MM.1S (cell line): Measurements from ENCODE around the gene DSCAML1.

ENCODE experiments used
- DNase-seq: peaks from one replicate; pipeline ENCODE4 v3.0.0-alpha.2; 2015
- H2AFZ ChIP-seq: fragments of 300-600 bp; sonication (generic); 2 replicates; pipeline ENCODE4 v1.6.0; 2016; ENCODE audit warnings: antibody characterized with exemption, low read length
- H3F3A ChIP-seq: fragments of 300-600 bp; sonication (generic); 2 replicates; pipeline ENCODE4 v1.6.1; 2016; ENCODE audit warnings: mild to moderate bottlenecking, antibody characterized with exemption, low read length, moderate library complexity, mixed read lengths; ENCODE audit not compliant: insufficient read depth
- H3K27ac ChIP-seq: fragments of 300-600 bp; sonication (generic); 2 replicates; pipeline ENCODE4 v1.5.1; 2016; ENCODE audit warnings: mild to moderate bottlenecking, low read length
- H3K27me3 ChIP-seq: fragments of 300-600 bp; sonication (generic); replicated peaks from 2 replicates; pipeline ENCODE4 v1.6.0; 2016; ENCODE audit warnings: low read length; ENCODE audit not compliant: insufficient read depth
- H3K36me3 ChIP-seq: fragments of 300-600 bp; sonication (generic); replicated peaks from 2 replicates; pipeline ENCODE4 v1.6.1; 2016; ENCODE audit warnings: mild to moderate bottlenecking, low read length, mixed read lengths; ENCODE audit not compliant: insufficient read depth
- H3K4me1 ChIP-seq: fragments of 300-600 bp; sonication (generic); 2 replicates; pipeline ENCODE4 v1.6.1; 2016; ENCODE audit warnings: low read length, mixed read lengths
- H3K4me2 ChIP-seq: fragments of 300-600 bp; sonication (generic); 2 replicates; pipeline ENCODE4 v1.6.0; 2016; ENCODE audit warnings: low read depth, low read length
- H3K4me3 ChIP-seq: fragments of 300-600 bp; sonication (generic); 2 replicates; pipeline ENCODE4 v1.5.1; 2016; ENCODE audit warnings: low read length, mixed read lengths
- H3K79me2 ChIP-seq: fragments of 300-600 bp; sonication (generic); 2 replicates; pipeline ENCODE4 v1.6.1; 2016; ENCODE audit warnings: mixed run types, low read length, mixed read lengths
- H3K9ac ChIP-seq: fragments of 300-600 bp; sonication (generic); 2 replicates; pipeline ENCODE4 v1.6.1; 2016; ENCODE audit warnings: low read length, mixed read lengths
- H3K9me2 ChIP-seq: fragments of 300-600 bp; sonication (generic); replicated peaks from 2 replicates; pipeline ENCODE4 v1.6.1; 2016; ENCODE audit warnings: mild to moderate bottlenecking, low read length, mixed read lengths; ENCODE audit not compliant: insufficient read depth
- H3K9me3 ChIP-seq: fragments of 300-600 bp; sonication (generic); replicated peaks from 2 replicates; pipeline ENCODE4 v1.6.1; 2016; ENCODE audit warnings: mild to moderate bottlenecking, low read length, mixed read lengths; ENCODE audit not compliant: insufficient read depth
- H4K20me1 ChIP-seq: fragments of 300-600 bp; sonication (generic); 2 replicates; pipeline ENCODE4 v1.6.1; 2016; ENCODE audit warnings: mild to moderate bottlenecking, low read length, moderate library complexity, mixed read lengths; ENCODE audit not compliant: insufficient read depth
- EZH2 ChIP-seq: fragments of 300-600 bp; sonication (generic); optimal IDR thresholded peaks from 2 replicates; pipeline ENCODE3; 2017; ENCODE audit warnings: low read depth, mild to moderate bottlenecking, antibody characterized with exemption, low read length, mixed read lengths
- EZH2phosphoT487 ChIP-seq: fragments of 300-600 bp; sonication (generic); IDR thresholded peaks from 2 replicates; pipeline ENCODE4 v1.6.1; 2018; ENCODE audit warnings: antibody characterized with exemption, low read length
- TF ChIP-seq, protein P1 (sequence below): fragments of 300-600 bp; sonication (generic); IDR thresholded peaks from 2 replicates; pipeline ENCODE4 v1.5.1; 2016; ENCODE audit warnings: antibody characterized with exemption, low read length, mixed read lengths

The DSCAML1 gene

DNA sequence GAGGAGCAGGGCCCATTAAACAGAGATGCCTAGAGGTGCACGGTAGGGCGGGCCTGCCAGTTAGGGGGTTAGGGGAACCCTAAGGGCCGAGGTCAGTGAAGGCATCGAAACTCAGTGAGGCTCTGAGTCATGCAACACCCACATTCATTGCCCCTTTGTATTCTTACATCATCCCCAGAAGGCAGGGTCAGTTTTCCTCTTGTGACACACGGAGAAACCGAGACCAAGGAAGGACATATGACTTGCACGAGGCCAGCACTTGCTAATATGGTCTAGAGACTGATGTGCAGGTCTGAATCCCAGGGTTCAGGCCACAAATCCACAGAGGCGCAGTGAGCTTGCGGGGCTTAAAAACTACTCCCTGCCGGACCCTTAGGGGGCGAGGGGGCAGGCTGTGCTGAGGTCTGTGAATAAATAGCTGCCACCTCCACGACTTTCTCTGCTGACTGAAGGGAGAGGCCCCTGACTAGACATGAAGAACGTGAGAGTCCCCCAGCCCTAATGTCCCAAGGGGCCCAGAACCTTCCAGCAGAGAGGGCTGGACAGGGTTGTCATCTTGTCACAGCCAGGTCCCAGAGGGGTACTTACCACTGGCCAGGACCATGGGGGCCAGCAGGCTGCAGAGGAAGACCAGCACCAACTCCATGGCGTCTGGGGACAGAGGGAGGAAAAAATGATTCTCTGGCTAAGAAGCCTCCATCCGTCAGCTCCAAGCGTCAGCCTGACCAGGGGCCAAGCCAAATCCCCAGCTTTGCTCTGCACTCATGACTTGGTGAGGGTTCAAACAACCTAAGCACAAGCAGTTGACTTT, 45.3 kb upstream of the DSCAML1 start:
- H3K4me1 ChIP-seq, result no peaks in the 10 kb centered on the region
- no peaks in the 10 kb centered on the region for H3K9me3 ChIP-seq
- H3K4me3 ChIP-seq, result no peak overlapping the region
- H3F3A ChIP-seq, result no peaks in the 10 kb centered on the region
- H3K27me3 ChIP-seq, result peaks cover 27% of the 10 kb centered on the region
- no peak overlapping the region for H3K4me2 ChIP-seq
- no peaks in the 10 kb centered on the region for H3K9me2 ChIP-seq
- H4K20me1 ChIP-seq, result no peaks in the 10 kb centered on the region
- TF ChIP-seq EZH2 (no peak), EZH2phosphoT487 (no peak)
- TF ChIP-seq, protein P1, sequence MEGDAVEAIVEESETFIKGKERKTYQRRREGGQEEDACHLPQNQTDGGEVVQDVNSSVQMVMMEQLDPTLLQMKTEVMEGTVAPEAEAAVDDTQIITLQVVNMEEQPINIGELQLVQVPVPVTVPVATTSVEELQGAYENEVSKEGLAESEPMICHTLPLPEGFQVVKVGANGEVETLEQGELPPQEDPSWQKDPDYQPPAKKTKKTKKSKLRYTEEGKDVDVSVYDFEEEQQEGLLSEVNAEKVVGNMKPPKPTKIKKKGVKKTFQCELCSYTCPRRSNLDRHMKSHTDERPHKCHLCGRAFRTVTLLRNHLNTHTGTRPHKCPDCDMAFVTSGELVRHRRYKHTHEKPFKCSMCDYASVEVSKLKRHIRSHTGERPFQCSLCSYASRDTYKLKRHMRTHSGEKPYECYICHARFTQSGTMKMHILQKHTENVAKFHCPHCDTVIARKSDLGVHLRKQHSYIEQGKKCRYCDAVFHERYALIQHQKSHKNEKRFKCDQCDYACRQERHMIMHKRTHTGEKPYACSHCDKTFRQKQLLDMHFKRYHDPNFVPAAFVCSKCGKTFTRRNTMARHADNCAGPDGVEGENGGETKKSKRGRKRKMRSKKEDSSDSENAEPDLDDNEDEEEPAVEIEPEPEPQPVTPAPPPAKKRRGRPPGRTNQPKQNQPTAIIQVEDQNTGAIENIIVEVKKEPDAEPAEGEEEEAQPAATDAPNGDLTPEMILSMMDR, result no peak
- H2AFZ ChIP-seq, result no peak overlapping the region
- no peak for DNase-seq
- H3K9ac ChIP-seq, result no peak overlapping the region
- no peaks in the 10 kb centered on the region for H3K36me3 ChIP-seq
- H3K79me2 ChIP-seq, result no peaks in the 10 kb centered on the region
- H3K27ac ChIP-seq, result no peak overlapping the region

DNA sequence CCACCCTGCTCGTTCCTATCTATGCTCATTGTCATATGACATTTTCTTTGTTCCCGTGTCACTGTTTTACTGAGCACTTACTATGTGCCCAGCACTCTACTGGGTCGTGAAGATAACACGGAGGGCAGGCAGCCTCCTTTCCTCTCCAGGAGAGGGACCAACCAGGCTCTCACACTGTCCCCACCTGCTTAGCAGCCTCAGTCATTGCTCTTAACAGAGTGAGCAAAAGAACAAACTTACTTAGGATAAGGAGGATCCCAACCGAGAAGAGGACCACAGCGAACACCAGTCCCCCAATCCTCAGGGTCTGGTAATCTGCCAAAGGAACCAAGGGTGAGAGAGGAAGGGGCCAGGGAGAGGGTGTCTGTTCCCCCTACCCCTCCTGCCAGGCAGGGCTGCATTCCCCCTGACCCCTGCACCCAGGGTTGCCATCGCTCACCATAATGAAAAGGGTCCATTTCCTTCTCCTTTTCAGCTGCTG, 44.6 kb upstream of the DSCAML1 start:
- no peak overlapping the region for H3K9ac ChIP-seq
- no peaks in the 10 kb centered on the region for H3K9me3 ChIP-seq
- no peaks in the 10 kb centered on the region for H3K4me1 ChIP-seq
- H3K79me2 ChIP-seq, result no peaks in the 10 kb centered on the region
- H3K36me3 ChIP-seq, result no peaks in the 10 kb centered on the region
- H3F3A ChIP-seq, result no peaks in the 10 kb centered on the region
- TF ChIP-seq, protein P1, result no peak
- TF ChIP-seq EZH2 (no peak), EZH2phosphoT487 (no peak)
- no peak overlapping the region for H3K4me3 ChIP-seq
- no peak overlapping the region for H3K4me2 ChIP-seq
- no peak for DNase-seq
- no peaks in the 10 kb centered on the region for H3K9me2 ChIP-seq
- peaks cover 34% of the 10 kb centered on the region for H3K27me3 ChIP-seq
- no peak overlapping the region for H2AFZ ChIP-seq
- no peak overlapping the region for H3K27ac ChIP-seq
- no peaks in the 10 kb centered on the region for H4K20me1 ChIP-seq

DNA sequence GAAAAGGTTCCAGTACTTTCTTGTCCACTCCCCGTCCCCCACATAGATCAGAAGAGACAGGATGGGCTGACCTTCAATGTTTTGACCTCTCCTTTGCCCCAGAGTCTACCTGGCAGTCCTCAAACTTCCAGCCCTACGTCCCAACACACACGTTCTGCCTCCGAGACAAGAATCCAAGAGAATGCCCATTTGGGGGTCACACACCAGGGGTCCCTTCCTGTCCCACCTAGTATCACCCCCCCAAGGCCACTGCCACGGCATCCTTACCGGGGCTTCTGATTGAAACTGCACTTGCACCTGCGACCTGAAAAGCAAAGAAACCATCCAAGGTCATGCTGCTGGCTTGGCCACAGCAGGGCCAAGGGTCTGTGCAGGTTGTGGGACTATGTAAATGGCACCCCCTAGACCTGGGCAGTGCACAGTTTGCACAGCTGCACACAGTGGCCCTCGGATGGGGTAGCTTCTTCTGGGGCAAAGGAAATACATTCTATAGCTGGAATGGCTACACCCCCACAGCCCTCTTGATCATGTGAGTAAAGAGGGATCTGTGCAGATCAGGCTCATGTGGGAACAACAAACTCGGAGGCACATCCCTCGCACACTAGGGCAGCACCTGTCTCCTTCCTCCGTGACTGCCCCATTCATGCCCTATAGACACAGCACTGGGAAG, 44.0 kb upstream of the DSCAML1 start:
- H3K4me2 ChIP-seq, result no peak overlapping the region
- H3K9me2 ChIP-seq, result no peaks in the 10 kb centered on the region
- H3K4me3 ChIP-seq, result no peak overlapping the region
- no peak overlapping the region for H2AFZ ChIP-seq
- no peak overlapping the region for H3K9ac ChIP-seq
- no peaks in the 10 kb centered on the region for H3K4me1 ChIP-seq
- H3K9me3 ChIP-seq, result no peaks in the 10 kb centered on the region
- no peaks in the 10 kb centered on the region for H3K36me3 ChIP-seq
- H3F3A ChIP-seq, result no peaks in the 10 kb centered on the region
- H3K79me2 ChIP-seq, result no peaks in the 10 kb centered on the region
- no peak overlapping the region for H3K27ac ChIP-seq
- no peaks in the 10 kb centered on the region for H4K20me1 ChIP-seq
- H3K27me3 ChIP-seq, result peaks cover 40% of the 10 kb centered on the region
- TF ChIP-seq EZH2phosphoT487, result no peak
- TF ChIP-seq, protein P1, result no peak
- TF ChIP-seq EZH2, result no peak
- no peak for DNase-seq
